ENCODE results near the gene ZMYND19.
A peak's percentile ranks its signal among the peaks of the same experiment; 100 is the strongest.
"Not testable (repeated sequence)": the region's sequence is repeated elsewhere in the genome, so short reads cannot be mapped to it uniquely, and the experiment has no call there.

The ZMYND19 gene

GRCh38 chr9:137613738-137614523, 23.6 kb upstream of the ZMYND19 start:
- DNase-seq: no peak

DNA sequence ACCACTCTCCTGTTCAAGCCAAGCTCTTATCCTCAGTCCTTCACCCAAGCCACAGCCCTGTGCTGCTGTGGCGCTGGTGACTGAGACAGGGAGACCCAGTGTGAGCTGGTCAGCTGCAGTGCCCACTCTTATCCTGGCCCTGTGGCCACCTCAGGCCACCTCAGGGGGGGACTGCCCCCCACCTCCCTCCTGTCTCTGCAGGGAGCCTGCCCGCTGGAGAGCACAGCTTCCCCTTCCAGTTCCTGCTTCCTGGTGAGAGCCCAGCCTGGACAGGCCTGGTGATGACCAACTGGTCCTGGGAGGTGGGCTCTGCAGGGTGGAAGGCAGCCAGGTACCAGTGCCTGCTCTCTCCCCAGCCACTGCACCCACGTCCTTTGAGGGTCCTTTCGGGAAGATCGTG, 22.9 kb upstream of the ZMYND19 start:
- DNase-seq: no peak

GRCh38 chr9:137612741-137613142, 22.4 kb upstream of the ZMYND19 start:
- DNase-seq: no peak

GRCh38 chr9:137611623-137612609, 21.6 kb upstream of the ZMYND19 start:
- DNase-seq: no peak

DNA sequence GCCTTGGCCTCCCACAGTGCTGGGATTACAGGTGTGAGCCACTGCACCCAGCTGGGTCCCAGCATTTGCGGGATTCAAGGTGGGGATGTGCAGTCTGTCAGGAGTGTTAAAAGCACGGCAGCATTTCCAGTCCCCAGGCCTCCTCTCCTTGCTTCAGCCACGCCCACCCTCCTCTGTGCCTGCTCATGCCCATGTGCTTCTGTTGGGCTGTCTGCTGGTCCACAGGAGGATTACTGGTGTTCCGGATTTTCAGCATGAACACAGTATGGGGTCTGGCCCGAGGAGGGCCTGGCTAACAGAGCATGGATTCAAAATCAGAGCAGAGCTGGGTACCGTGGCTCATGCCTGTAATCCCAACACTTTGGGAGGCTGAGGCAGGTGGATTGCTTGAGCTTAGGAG, 20.6 kb upstream of the ZMYND19 start:
- no peak for DNase-seq

GRCh38 chr9:137607141-137607857, 17.0 kb upstream of the ZMYND19 start:
- peak; percentile 17 for DNase-seq

DNA sequence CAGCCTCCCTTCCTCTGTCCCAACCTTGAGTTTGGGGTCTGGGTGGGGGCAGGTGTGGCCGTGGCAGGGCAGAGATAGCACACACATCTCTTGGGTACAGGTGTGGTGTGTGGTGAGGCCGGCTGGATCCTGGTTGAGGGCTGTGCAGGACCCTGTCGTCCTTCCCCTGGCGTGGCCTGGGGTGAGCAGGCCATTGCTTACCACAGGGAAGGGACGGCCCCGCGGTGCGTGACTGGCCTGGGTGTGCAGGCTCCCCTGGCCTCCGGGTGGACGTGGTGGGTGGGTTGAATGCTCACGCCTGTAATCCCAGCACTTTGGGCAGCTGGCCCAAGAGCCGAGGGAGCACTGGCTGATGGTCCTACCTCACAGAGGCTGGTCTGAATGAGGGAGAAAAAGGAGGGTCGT, 16.4 kb upstream of the ZMYND19 start:
- DNase-seq: no peak

GRCh38 chr9:137606005-137606621, 15.8 kb upstream of the ZMYND19 start:
- peak; percentile 54 for DNase-seq

GRCh38 chr9:137605121-137606004, 15.1 kb upstream of the ZMYND19 start, which contains the start of gene ARRDC1:
Gene ARRDC1, plus strand, starts transcription at chr9:137605686. Its CDS starts 32 bp downstream, at chr9:137605718.
- DNase-seq: peak; percentile 92

- peak; percentile 33 for DNase-seq
These were observed 14.2 kb upstream of the ZMYND19 start for GRCh38 chr9:137604345-137605086.

DNA sequence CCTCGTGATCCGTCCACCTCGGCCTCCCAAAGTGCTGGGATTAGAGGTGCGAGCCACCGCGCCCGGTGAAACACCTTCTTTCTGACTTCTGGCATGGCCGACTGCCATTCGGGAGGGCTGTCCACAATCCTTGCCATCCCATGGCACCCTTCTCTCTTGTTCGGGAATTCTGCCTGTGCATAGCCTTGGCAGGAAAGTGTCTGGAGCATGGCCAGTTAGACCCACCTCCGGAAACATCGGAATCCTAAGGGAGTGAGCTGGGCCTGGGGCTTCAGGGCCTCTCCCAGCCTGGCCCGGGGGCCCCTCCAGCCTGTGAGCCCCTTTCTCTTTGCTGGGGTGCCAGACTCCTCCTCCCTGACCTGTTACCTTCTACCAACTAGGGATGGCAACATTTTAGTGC, 13.6 kb upstream of the ZMYND19 start:
- no peak for DNase-seq

DNA sequence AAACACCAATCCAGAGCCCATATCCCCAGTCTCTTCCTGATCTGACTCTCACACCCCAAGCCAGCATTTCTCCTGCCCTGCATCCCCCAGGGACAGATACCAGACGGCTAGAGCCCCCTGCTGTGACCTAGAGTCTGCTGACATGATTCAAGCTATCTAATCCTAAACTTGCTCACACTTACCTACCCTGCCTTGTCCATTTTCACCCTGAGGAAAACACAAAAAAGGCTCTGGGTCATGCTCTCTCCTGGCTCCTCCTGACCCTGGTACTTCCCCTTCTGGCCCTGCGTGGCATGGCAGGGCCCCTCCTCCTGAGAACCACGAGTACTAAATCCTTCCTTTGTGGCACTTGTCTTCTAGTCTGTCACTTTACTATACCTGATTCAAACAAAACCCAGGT, 12.3 kb upstream of the ZMYND19 start:
- peak; percentile 64 for DNase-seq

- no peak for DNase-seq
These were observed 8.6 kb upstream of the ZMYND19 start for GRCh38 chr9:137598943-137599342.

DNA sequence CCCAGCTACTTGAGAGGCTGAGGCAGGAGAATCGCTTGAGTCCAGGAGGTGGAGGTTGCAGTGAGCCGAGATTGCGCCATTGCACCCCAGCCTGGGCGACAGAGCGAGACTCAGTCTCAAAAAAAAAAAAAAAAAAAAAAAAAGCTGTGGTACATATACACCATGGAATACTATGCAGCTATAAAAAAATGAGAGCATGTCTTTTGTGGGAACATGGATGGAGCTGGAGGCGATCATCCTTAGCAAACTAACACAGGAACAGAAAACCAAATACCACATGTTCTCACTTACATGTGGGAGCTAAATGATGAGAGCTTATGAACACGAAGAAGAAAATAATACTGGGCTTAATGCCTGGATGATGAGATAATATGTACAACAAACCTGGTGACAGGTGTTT, 6.3 kb upstream of the ZMYND19 start:
- not testable (repeated sequence) for DNase-seq

- peak; percentile 33 for DNase-seq
These were observed 2.9 kb upstream of the ZMYND19 start for GRCh38 chr9:137593176-137593575.

GRCh38 chr9:137592767-137593166, 2.5 kb upstream of the ZMYND19 start:
- no peak for DNase-seq

DNA sequence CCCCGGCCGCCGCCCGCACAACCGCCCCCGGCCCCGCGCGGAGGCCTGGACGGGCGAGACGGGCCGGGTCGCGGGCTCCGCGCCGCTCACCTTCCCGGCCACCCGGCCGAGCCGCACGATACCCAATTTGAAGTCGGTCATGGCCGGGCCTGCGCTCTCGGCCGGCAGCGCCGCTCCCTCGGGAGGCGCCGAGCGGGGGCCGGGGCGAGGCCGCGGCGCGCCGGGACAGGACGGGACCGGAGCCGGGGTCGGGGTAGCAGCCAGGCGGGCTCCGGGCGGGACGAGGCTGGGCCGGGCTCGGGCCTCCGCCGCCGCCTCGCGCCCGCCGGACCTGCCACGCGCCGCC, 216 bp downstream of the ZMYND19 start:
- DNase-seq: no peak

DNA sequence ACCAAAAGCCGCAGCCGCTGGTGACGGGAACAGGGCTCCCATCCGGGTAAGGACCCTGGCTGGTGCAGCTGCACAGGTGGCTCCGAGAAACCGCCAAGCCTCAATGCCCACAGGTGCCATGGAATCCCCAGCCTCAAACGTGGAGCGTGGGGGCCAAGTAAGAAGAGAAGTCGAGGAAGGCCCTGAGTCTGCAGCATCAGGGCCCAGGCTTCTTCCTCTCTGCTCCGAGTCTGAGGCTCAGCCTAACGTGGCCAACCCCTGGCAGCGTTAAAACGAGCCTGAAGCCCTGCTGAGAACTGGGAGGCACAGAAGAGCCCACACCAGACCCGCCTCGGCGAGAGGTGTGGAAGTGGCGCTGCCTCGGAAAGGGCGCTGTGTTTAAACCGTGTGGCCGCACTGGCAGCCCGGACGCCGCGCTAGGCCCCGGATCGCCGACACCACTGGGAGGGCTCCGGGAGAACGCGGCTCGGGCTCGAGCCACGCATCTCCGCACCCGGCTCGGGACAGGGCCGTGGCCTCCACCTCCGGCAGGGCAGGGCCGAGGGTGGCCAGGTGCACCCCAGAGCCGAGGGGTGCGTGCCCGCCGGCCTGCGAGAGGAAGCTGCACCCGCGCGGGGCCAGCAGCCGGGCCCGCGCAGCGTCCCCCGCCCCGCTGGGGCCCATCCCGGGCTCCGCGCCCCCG, 730 bp downstream of the ZMYND19 start:
- peak; percentile 14 for DNase-seq

DNA sequence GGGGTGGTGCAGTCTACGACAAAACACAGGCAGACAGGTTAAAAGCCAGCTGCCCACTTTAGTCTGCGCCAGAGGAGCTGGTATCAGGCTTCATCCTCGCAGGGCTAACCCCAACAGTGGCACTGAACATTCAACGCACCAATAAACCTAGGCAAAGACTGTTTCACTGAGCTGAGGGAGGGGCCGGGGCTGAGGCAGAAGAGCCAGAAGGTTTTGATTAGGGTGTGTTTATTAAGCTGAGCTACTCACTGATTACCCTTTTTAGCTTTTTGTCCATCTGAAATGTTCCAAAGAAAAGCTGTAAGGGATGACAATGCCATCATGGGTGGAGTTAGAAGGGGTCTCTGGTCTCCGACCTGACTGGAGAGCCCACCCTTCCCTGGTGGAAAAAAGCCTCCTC, 1.4 kb downstream of the ZMYND19 start:
- DNase-seq: no peak

GRCh38 chr9:137588311-137588710, 2.0 kb downstream of the ZMYND19 start:
- DNase-seq: no peak
